Ramos (cell line): ENCODE results near the gene NTS.

ENCODE experiments used
- in situ Hi-C: fragments of 300-500 bp; cut with MboI; formaldehyde crosslinking; loops from one replicate; pipeline ENCODE4 v1.14.3; 2022; ENCODE audit warnings: low sequenced_read_pairs; ENCODE audit not compliant: unreplicated experiment

NTS gene

DNA sequence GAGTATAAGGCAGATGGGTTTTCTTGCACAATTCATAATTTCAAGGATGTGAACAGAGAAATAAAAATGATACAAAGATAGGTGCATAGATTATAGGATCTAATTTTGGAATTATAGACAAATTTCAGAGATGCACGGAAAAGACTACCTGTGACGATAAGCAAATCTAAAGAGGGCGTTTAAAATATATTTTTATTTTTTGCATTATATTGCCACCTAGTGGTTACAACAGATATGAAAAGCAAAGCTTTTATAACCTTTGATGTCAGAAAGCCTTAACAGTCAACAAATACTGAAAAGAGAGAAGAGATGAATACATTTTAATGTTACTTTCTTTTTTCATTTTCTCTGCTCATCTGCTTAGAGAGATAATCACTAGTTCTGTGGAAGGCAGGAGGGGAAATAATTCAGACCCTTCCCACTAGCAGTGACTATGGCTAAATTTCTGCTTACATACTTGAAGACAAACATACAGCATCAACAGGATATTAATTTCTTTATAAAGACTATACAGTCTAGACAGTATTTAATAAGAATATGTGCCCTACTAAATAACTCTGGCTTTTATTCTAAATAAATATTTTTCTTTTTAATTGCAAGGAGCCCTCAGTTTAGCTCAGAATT lies 46.3 kb downstream of the NTS start:
- in situ Hi-C loops, result no loop called here

- in situ Hi-C loops, result no loop called here
These were observed 49.8 kb downstream of the NTS start for GRCh38 chr12:85923767-85924331.

DNA sequence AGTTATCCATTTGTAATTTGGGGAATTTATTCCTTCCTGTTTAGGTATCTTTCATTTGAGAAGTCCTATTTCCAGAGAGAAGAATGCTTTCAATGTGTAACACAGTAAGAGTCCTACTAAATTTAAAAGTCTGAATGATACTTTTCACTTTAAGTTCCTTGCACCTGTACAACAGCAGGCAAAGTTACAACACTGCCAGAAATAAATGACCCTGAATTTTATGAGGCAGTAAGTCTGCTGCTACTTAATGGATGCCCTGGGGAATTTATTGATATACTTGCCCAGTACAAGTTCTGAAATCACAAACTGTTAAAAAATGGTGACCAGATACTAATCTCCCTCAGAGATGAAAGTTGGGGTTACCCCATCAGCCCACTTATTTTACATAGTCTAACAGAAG lies 53.1 kb downstream of the NTS start:
- in situ Hi-C loops, result no loop called here
